ENCODE results near the gene ASB8.

ASB8 gene

DNA sequence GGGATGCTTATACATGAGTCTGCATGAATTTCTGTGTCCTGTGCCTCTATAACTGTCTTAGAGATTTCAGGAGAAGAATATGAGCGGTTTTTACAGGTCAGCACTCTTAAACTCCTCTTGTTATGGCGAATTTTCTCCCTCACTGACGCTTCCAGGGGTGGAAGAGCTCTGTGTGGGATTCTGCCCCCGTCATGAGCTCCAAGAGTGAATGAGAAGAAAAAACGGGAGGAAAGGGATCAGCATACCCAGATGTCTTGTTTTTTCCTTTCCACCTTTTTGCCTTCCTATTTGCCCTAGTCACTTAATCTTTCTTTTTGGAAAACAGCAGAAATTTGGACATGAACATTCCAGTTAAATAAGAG is 37.5 kb downstream of the ASB8 start:
- no peak for DNase-seq (ENCODE audit: low spot score)

GRCh38 chr12:48119078-48119833 is 38.1 kb downstream of the ASB8 start, which contains the start of gene PFKM:
PFKM (plus strand) TSS chr12:48119364; CDS start chr12:48122775, 3,411 bp downstream.
- H2BK120ac ChIP-seq (ENCODE audit: low read depth, low read length) = no peak within 1 kb of the TSS
- peak within 1 kb of the TSS; percentile 73 for H3K4me2 ChIP-seq (ENCODE audit: insufficient read depth, low read length, poor library complexity, severe bottlenecking)
- no peak within 1 kb of the TSS for H2AK5ac ChIP-seq (ENCODE audit: low read depth, low read length)
- no peak within 1 kb of the TSS for H3K4ac ChIP-seq (ENCODE audit: low read length)
- no peak within 1 kb of the TSS for H4K8ac ChIP-seq (ENCODE audit: low read depth, low read length)
- no peaks in the 10 kb centered on the region for H3K27me3 ChIP-seq (ENCODE audit: control insufficient read depth in 3 of 3, insufficient read depth in 3 of 3, low read depth in 1 of 3, low read length in 3 of 3)
- peak within 1 kb of the TSS; percentile 93 for H3K18ac ChIP-seq (ENCODE audit: low read length)
- H4K91ac ChIP-seq (ENCODE audit: low read depth, low read length, poor library complexity) = no peak within 1 kb of the TSS
- DNase-seq (ENCODE audit: low spot score) = peak; percentile 92
- H2AFZ ChIP-seq (ENCODE audit: low read length) = peak within 1 kb of the TSS; percentile 82
- peaks cover 3 to 19% of the 10 kb centered on the region in 2 donors for H3K36me3 ChIP-seq (replicated peaks in 1 of 2; ENCODE audit: control insufficient read depth in 2 of 2, insufficient read depth in 2 of 2, low read length in 2 of 2)
- H3K27ac ChIP-seq (replicated peaks; ENCODE audit: low read length) = peak within 1 kb of the TSS; percentile 93
- no peak within 1 kb of the TSS for H3K14ac ChIP-seq (ENCODE audit: low read length)
- no peak within 1 kb of the TSS for H2BK12ac ChIP-seq (ENCODE audit: low read length)
- peak within 1 kb of the TSS; percentile 27 for H3K23ac ChIP-seq (ENCODE audit: low read depth, low read length, poor library complexity)
- no peak within 1 kb of the TSS for H2BK15ac ChIP-seq (ENCODE audit: low read length)
- H3K4me1 ChIP-seq (ENCODE audit: control insufficient read depth in 2 of 2, insufficient read depth in 1 of 2, low read depth in 1 of 2, low read length in 2 of 2) = peaks cover 21 to 25% of the 10 kb centered on the region in 2 donors
- H2BK5ac ChIP-seq (ENCODE audit: low read length) = peak within 1 kb of the TSS; percentile 85
- H3K79me1 ChIP-seq (ENCODE audit: low read depth, low read length) = no peaks in the 10 kb centered on the region
- peak within 1 kb of the TSS; percentile 71 for H3K9ac ChIP-seq (ENCODE audit: low read depth, low read length, poor library complexity)
- H3K4me3 ChIP-seq (ENCODE audit: low read length in 2 of 2) = peak within 1 kb of the TSS; percentile 62 to 82
- WGBS, 2 donors (ENCODE audit: extremely low coverage in 2 of 2, insufficient read length in 2 of 2, insufficient replicate concordance in 1 of 2) = no CpG with 5 or more reads among the region's 20 CpGs
- no peaks in the 10 kb centered on the region for H3K9me3 ChIP-seq (replicated peaks in 1 of 2; ENCODE audit: control insufficient read depth in 2 of 2, insufficient read depth in 1 of 2, low read depth in 1 of 2, low read length in 2 of 2)

More for the DNA sequence above, 37.5 kb downstream of the ASB8 start:
- no peak overlapping the region for H2BK5ac ChIP-seq (ENCODE audit: low read length)
- H2BK12ac ChIP-seq (ENCODE audit: low read length) = no peak overlapping the region
- H2BK120ac ChIP-seq (ENCODE audit: low read depth, low read length) = no peak overlapping the region
- H3K27me3 ChIP-seq (ENCODE audit: control insufficient read depth in 3 of 3, insufficient read depth in 3 of 3, low read depth in 1 of 3, low read length in 3 of 3) = no peaks in the 10 kb centered on the region
- H4K8ac ChIP-seq (ENCODE audit: low read depth, low read length) = no peak overlapping the region
- H4K91ac ChIP-seq (ENCODE audit: low read depth, low read length, poor library complexity) = no peak overlapping the region
- peaks cover 3 to 24% of the 10 kb centered on the region in 2 donors for H3K36me3 ChIP-seq (replicated peaks in 1 of 2; ENCODE audit: control insufficient read depth in 2 of 2, insufficient read depth in 2 of 2, low read length in 2 of 2)
- peak overlapping the region; percentile 73 for H3K4me2 ChIP-seq (ENCODE audit: insufficient read depth, low read length, poor library complexity, severe bottlenecking)
- H2AK5ac ChIP-seq (ENCODE audit: low read depth, low read length) = no peak overlapping the region
- H2BK15ac ChIP-seq (ENCODE audit: low read length) = no peak overlapping the region
- no CpG with 5 or more reads among the region's 5 CpGs for WGBS, 2 donors (ENCODE audit: extremely low coverage in 2 of 2, insufficient read length in 2 of 2, insufficient replicate concordance in 1 of 2)
- no peaks in the 10 kb centered on the region for H3K9me3 ChIP-seq (replicated peaks in 1 of 2; ENCODE audit: control insufficient read depth in 2 of 2, insufficient read depth in 1 of 2, low read depth in 1 of 2, low read length in 2 of 2)
- peak overlapping the region; percentile 82 for H2AFZ ChIP-seq (ENCODE audit: low read length)
- H3K79me1 ChIP-seq (ENCODE audit: low read depth, low read length) = no peaks in the 10 kb centered on the region
- no peak overlapping the region for H3K4ac ChIP-seq (ENCODE audit: low read length)
- H3K4me3 ChIP-seq (ENCODE audit: low read length in 2 of 2) = peak overlapping the region; percentile 62 to 82
- H3K14ac ChIP-seq (ENCODE audit: low read length) = no peak overlapping the region
- peaks cover 21 to 25% of the 10 kb centered on the region in 2 donors for H3K4me1 ChIP-seq (ENCODE audit: control insufficient read depth in 2 of 2, insufficient read depth in 1 of 2, low read depth in 1 of 2, low read length in 2 of 2)
- no peak overlapping the region for H3K18ac ChIP-seq (ENCODE audit: low read length)
- H3K23ac ChIP-seq (ENCODE audit: low read depth, low read length, poor library complexity) = no peak overlapping the region
- H3K27ac ChIP-seq (replicated peaks; ENCODE audit: low read length) = peak overlapping the region; percentile 93
- no peak overlapping the region for H3K9ac ChIP-seq (ENCODE audit: low read depth, low read length, poor library complexity)

DNA sequence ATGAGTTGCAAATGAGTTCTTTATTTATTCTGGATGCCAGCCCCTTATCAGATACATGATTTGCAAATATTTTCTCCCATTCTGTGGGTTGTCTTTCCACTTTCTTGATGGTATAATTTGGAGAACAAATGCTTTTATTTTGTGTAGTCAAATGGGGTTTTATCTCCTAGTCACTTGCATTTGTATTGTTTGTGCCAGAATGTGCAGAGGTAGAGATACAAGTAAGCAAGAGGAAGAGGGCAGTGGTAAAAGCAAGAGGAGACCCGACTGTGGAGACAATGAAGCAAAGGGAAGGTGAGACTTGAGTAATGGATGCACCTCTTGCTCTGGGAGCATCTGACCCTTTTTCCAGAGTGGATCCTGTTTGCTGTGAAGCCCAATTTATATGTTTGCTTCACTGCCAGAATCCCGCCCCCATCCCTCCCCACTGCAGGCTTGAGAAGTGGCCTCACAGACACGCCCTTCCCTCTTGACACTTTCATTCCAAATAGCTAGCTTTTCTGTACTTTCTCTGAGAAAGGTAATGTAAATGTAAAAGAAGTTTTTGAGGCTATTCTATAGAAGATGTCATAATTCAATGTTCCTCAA is 38.9 kb downstream of the ASB8 start:
- no peak for DNase-seq (ENCODE audit: low spot score)

DNA sequence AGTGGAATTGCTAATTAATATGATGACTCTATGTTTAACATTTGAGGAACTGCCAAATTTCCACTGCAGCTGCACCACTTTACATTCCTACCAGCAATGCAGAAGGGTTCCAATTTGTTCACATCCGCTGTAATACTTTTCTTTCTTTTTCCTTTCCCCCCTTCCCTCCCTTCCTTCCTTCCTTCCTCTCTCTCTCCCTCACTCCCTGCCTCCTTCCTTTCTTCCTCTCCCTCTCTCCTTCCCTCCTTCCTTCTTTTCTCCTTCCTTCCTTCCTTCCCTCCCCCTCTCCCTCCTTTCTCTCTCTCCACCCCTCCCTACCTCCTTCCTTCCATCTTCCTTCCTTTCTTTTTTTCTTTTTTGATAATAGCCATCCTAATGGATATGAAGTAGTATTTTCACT is 41.4 kb downstream of the ASB8 start:
- Histone ChIP-seq H2AFZ (ENCODE audit: low read length) (no peak overlapping the region), H3K27me3 (ENCODE audit: control insufficient read depth in 3 of 3, insufficient read depth in 3 of 3, low read depth in 1 of 3, low read length in 3 of 3) (no peaks in the 10 kb centered on the region), H3K79me1 (ENCODE audit: low read depth, low read length) (no peaks in the 10 kb centered on the region), H3K14ac (ENCODE audit: low read length) (no peak overlapping the region), H2BK120ac (ENCODE audit: low read depth, low read length) (no peak overlapping the region), H3K4ac (ENCODE audit: low read length) (no peak overlapping the region), H3K27ac (replicated peaks; ENCODE audit: low read length) (no peak overlapping the region), H4K91ac (ENCODE audit: low read depth, low read length, poor library complexity) (no peak overlapping the region), H3K23ac (ENCODE audit: low read depth, low read length, poor library complexity) (no peak overlapping the region), H3K4me2 (ENCODE audit: insufficient read depth, low read length, poor library complexity, severe bottlenecking) (no peak overlapping the region), H2AK5ac (ENCODE audit: low read depth, low read length) (no peak overlapping the region), H3K36me3 (replicated peaks in 1 of 2; ENCODE audit: control insufficient read depth in 2 of 2, insufficient read depth in 2 of 2, low read length in 2 of 2) (no peaks in the 10 kb centered on the region), H3K18ac (ENCODE audit: low read length) (no peak overlapping the region), H3K4me3 (ENCODE audit: low read length in 2 of 2) (no peak overlapping the region), H3K9ac (ENCODE audit: low read depth, low read length, poor library complexity) (no peak overlapping the region), H2BK12ac (ENCODE audit: low read length) (no peak overlapping the region), H2BK15ac (ENCODE audit: low read length) (no peak overlapping the region), H3K4me1 (ENCODE audit: control insufficient read depth in 2 of 2, insufficient read depth in 1 of 2, low read depth in 1 of 2, low read length in 2 of 2) (peaks cover 8 to 14% of the 10 kb centered on the region in 2 donors), H2BK5ac (ENCODE audit: low read length) (no peak overlapping the region), H3K9me3 (replicated peaks in 1 of 2; ENCODE audit: control insufficient read depth in 2 of 2, insufficient read depth in 1 of 2, low read depth in 1 of 2, low read length in 2 of 2) (no peaks in the 10 kb centered on the region), H4K8ac (ENCODE audit: low read depth, low read length) (no peak overlapping the region)
- no CpG with 5 or more reads among the region's 1 CpG for WGBS, 2 donors (ENCODE audit: extremely low coverage in 2 of 2, insufficient read length in 2 of 2, insufficient replicate concordance in 1 of 2)
- no peak for DNase-seq (ENCODE audit: low spot score)

More for the DNA sequence above, 38.9 kb downstream of the ASB8 start:
- no peak overlapping the region for H2BK15ac ChIP-seq (ENCODE audit: low read length)
- H2BK120ac ChIP-seq (ENCODE audit: low read depth, low read length) = no peak overlapping the region
- H3K9ac ChIP-seq (ENCODE audit: low read depth, low read length, poor library complexity) = no peak overlapping the region
- no peaks in the 10 kb centered on the region for H3K9me3 ChIP-seq (replicated peaks in 1 of 2; ENCODE audit: control insufficient read depth in 2 of 2, insufficient read depth in 1 of 2, low read depth in 1 of 2, low read length in 2 of 2)
- H3K36me3 ChIP-seq (replicated peaks in 1 of 2; ENCODE audit: control insufficient read depth in 2 of 2, insufficient read depth in 2 of 2, low read length in 2 of 2) = peaks cover 2 to 10% of the 10 kb centered on the region in 2 donors
- no peak overlapping the region for H2BK5ac ChIP-seq (ENCODE audit: low read length)
- peaks cover 21 to 25% of the 10 kb centered on the region in 2 donors for H3K4me1 ChIP-seq (ENCODE audit: control insufficient read depth in 2 of 2, insufficient read depth in 1 of 2, low read depth in 1 of 2, low read length in 2 of 2)
- H2AFZ ChIP-seq (ENCODE audit: low read length) = no peak overlapping the region
- H2AK5ac ChIP-seq (ENCODE audit: low read depth, low read length) = no peak overlapping the region
- H3K4me3 ChIP-seq (ENCODE audit: low read length in 2 of 2) = no peak overlapping the region
- no peak overlapping the region for H4K8ac ChIP-seq (ENCODE audit: low read depth, low read length)
- no peak overlapping the region for H3K4ac ChIP-seq (ENCODE audit: low read length)
- no peaks in the 10 kb centered on the region for H3K27me3 ChIP-seq (ENCODE audit: control insufficient read depth in 3 of 3, insufficient read depth in 3 of 3, low read depth in 1 of 3, low read length in 3 of 3)
- H3K27ac ChIP-seq (replicated peaks; ENCODE audit: low read length) = no peak overlapping the region
- no peak overlapping the region for H3K14ac ChIP-seq (ENCODE audit: low read length)
- H4K91ac ChIP-seq (ENCODE audit: low read depth, low read length, poor library complexity) = no peak overlapping the region
- H3K79me1 ChIP-seq (ENCODE audit: low read depth, low read length) = no peaks in the 10 kb centered on the region
- no peak overlapping the region for H2BK12ac ChIP-seq (ENCODE audit: low read length)
- H3K18ac ChIP-seq (ENCODE audit: low read length) = no peak overlapping the region
- H3K23ac ChIP-seq (ENCODE audit: low read depth, low read length, poor library complexity) = no peak overlapping the region
- H3K4me2 ChIP-seq (ENCODE audit: insufficient read depth, low read length, poor library complexity, severe bottlenecking) = no peak overlapping the region
- WGBS, 2 donors (ENCODE audit: extremely low coverage in 2 of 2, insufficient read length in 2 of 2, insufficient replicate concordance in 1 of 2) = no CpG with 5 or more reads among the region's 3 CpGs

Measured in neuronal stem cell (in vitro differentiated cells).